Tibial nerve (tissue), 4 donors: ENCODE results near the gene TGM2.

Experiments used
- EP300 ChIP-seq, 2 donors: sonication (generic); formaldehyde crosslinking; IDR thresholded peaks; one replicate each; pipeline ENCODE4 v1.6.1; 2017; ENCODE audit warnings: antibody characterized with exemption in 2 of 2, mild to moderate bottlenecking in 1 of 2
- TF ChIP-seq, protein P1 (sequence below), 5 experiments: fragments of 200-600 bp in 3 of 5; fragments of 450-650 bp in 2 of 5; sonication (generic) in 3 of 5; IDR thresholded peaks; one replicate each; pipeline ENCODE4 v1.5.1; 2016 to 2019; ENCODE audit warnings: antibody characterized with exemption in 5 of 5, mild to moderate bottlenecking in 3 of 5, moderate library complexity in 2 of 5

DNA sequence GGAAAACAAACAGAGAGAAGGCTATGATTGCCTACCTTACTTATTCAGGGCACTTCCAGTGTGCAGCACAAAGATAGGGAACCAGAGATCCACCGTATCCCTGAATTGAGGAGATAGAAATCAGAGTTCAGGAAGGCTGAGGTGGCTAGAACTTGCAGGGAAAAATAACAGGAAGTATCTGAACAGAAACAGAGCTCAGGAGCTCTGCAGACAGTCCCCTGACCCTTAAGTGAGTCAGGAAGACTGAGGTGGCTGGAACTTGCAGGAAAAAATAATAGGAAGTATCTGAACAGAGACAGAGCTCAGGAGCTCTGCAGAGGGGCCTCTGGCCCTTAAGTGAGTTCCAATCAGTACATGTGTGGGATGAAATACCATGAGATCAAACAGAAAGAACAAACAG, 66.1 kb downstream of the TGM2 start:
- no peak for TF ChIP-seq EP300 (IDR thresholded peaks at IDR 0.05)
- TF ChIP-seq, protein P1, sequence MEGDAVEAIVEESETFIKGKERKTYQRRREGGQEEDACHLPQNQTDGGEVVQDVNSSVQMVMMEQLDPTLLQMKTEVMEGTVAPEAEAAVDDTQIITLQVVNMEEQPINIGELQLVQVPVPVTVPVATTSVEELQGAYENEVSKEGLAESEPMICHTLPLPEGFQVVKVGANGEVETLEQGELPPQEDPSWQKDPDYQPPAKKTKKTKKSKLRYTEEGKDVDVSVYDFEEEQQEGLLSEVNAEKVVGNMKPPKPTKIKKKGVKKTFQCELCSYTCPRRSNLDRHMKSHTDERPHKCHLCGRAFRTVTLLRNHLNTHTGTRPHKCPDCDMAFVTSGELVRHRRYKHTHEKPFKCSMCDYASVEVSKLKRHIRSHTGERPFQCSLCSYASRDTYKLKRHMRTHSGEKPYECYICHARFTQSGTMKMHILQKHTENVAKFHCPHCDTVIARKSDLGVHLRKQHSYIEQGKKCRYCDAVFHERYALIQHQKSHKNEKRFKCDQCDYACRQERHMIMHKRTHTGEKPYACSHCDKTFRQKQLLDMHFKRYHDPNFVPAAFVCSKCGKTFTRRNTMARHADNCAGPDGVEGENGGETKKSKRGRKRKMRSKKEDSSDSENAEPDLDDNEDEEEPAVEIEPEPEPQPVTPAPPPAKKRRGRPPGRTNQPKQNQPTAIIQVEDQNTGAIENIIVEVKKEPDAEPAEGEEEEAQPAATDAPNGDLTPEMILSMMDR (IDR thresholded peaks at IDR 0.05): no peak
